Natural killer cell treated with Interleukin-12 subunit alpha and Interleukin-12 subunit beta and Interleukin-15 and Interleukin-18, amount 100 ng/mL, for 72 hours (primary cell): ENCODE data around the gene TNFAIP1. TPM values are rescaled to one million over a fixed set of nuclear protein-coding genes. Genes with fewer than 3 reads are reported as not detected.

Experiments used
- ATAC-seq, 2 donors: fragments of 150-1000 bp; cut with Tn5 transposase in 1 of 2; sonication (Bioruptor Pico), chemical (Tn5 transposase) in 1 of 2; 2 replicates each; pipeline ENCODE4 v1.10.0; 2021
- DNase-seq: peaks from one replicate; pipeline ENCODE4 v3.0.0; 2022; ENCODE audit warnings: low spot score
- H3K27ac Mint-ChIP-seq, 2 donors: 1 replicate in 1 of 2; 2 replicates in 1 of 2; pipeline ENCODE4 v1.8.0; 2022; ENCODE audit warnings: mixed read lengths in 2 of 2, mild to moderate bottlenecking in 1 of 2, moderate library complexity in 1 of 2
- H3K27me3 Mint-ChIP-seq, 2 donors: 1 replicate in 1 of 2; 2 replicates in 1 of 2; pipeline ENCODE4 v1.8.0; 2022; ENCODE audit warnings: mixed read lengths in 2 of 2
- H3K36me3 Mint-ChIP-seq: one replicate; pipeline ENCODE4 v1.8.0; 2022; ENCODE audit warnings: mixed read lengths
- H3K4me1 Mint-ChIP-seq, 2 donors: 1 replicate in 1 of 2; 2 replicates in 1 of 2; pipeline ENCODE4 v1.8.0; 2022; ENCODE audit warnings: low read depth in 2 of 2, mixed read lengths in 2 of 2, mild to moderate bottlenecking in 1 of 2
- H3K4me3 Mint-ChIP-seq: one replicate; pipeline ENCODE4 v1.8.0; 2022; ENCODE audit warnings: mixed read lengths
- H3K9me3 Mint-ChIP-seq: 2 replicates; pipeline ENCODE4 v1.8.0; 2022; ENCODE audit warnings: mixed read lengths
- total RNA-seq, 2 donors: library from RNA; stranded (reverse); gene quantifications; one replicate each; pipeline ENCODE4 v1.2.3, GENCODE V29; 2022

Gene TNFAIP1
- total RNA-seq, 2 donors from 2014 or later: 20.4 to 24.9 TPM

- Mint-ChIP-seq H3K36me3 (peaks cover 6% of the 10 kb centered on the region), H3K4me1 (peaks cover 20 to 23% of the 10 kb centered on the region in 2 donors), H3K27me3 (peaks cover 5 to 6% of the 10 kb centered on the region in 2 donors), H3K9me3 (no peaks in the 10 kb centered on the region), H3K27ac (no peak overlapping the region), H3K4me3 (no peak overlapping the region)
- ATAC-seq (no peak), DNase-seq (no peak)
Measured at GRCh38 chr17:28381141-28381825, 45.7 kb downstream of the TNFAIP1 start.

GRCh38 chr17:28384281-28385036 is 48.9 kb downstream of the TNFAIP1 start:
- H3K27ac Mint-ChIP-seq: peak overlapping the region; percentile 42 to 80
- H3K4me1 Mint-ChIP-seq: peaks cover 16 to 23% of the 10 kb centered on the region in 2 donors
- ATAC-seq (peak; percentile 95 to 96), DNase-seq (peak; percentile 80)
- H3K36me3 Mint-ChIP-seq: no peaks in the 10 kb centered on the region
- no peaks in the 10 kb centered on the region for H3K9me3 Mint-ChIP-seq
- peak overlapping the region; percentile 88 for H3K4me3 Mint-ChIP-seq
- peaks cover 5 to 6% of the 10 kb centered on the region in 2 donors for H3K27me3 Mint-ChIP-seq

DNA sequence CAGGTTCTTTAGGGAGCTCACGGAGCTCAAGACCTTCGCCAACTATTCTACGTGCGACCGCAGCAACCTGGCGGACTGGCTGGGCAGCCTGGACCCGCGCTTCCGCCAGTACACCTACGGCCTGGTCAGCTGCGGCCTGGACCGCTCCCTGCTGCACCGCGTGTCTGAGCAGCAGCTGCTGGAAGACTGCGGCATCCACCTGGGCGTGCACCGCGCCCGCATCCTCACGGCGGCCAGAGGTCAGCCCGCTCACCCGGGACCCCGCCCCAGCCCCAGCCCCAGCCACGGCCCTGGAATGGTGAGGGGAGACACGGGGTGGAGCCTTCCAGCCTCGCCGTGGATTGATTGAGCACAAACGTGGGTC is 49.5 kb downstream of the TNFAIP1 start:
- peak overlapping the region; percentile 88 for H3K4me3 Mint-ChIP-seq
- peaks cover 5 to 6% of the 10 kb centered on the region in 2 donors for H3K27me3 Mint-ChIP-seq
- H3K27ac Mint-ChIP-seq: peak overlapping the region; percentile 42 to 80
- H3K4me1 Mint-ChIP-seq: peaks cover 16 to 23% of the 10 kb centered on the region in 2 donors
- H3K36me3 Mint-ChIP-seq: peaks cover 3% of the 10 kb centered on the region
- ATAC-seq (peak; percentile 37), DNase-seq (no peak)
- no peaks in the 10 kb centered on the region for H3K9me3 Mint-ChIP-seq

DNA sequence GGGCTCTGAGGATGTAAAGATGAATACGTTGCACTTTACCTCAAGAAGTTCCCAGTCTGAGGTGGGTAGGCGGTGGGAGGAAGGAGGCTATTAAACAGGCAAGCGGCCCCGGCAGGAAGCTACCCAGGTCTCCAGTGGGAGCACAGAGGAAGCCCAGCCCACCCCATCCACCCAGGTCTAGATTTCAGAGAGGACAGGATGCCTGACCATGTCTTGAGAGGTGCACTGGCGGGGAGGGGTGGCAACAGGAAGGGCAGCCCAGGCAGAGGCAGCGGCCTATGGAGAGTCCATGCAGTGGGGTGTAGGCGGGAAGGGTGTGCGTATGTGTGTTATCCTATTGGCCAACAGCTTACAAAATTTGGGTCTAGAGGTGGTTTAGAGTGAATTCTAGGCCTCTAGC is 49.8 kb downstream of the TNFAIP1 start:
- H3K36me3 Mint-ChIP-seq: peaks cover 7% of the 10 kb centered on the region
- DNase-seq (no peak), ATAC-seq (peak in 1 of 2 donors; percentile 46)
- H3K27ac Mint-ChIP-seq: peak overlapping the region in 1 of 2 donors; percentile 80
- peaks cover 4 to 6% of the 10 kb centered on the region in 2 donors for H3K27me3 Mint-ChIP-seq
- H3K4me3 Mint-ChIP-seq: peak overlapping the region; percentile 88
- no peaks in the 10 kb centered on the region for H3K9me3 Mint-ChIP-seq
- H3K4me1 Mint-ChIP-seq: peaks cover 14 to 20% of the 10 kb centered on the region in 2 donors

DNA sequence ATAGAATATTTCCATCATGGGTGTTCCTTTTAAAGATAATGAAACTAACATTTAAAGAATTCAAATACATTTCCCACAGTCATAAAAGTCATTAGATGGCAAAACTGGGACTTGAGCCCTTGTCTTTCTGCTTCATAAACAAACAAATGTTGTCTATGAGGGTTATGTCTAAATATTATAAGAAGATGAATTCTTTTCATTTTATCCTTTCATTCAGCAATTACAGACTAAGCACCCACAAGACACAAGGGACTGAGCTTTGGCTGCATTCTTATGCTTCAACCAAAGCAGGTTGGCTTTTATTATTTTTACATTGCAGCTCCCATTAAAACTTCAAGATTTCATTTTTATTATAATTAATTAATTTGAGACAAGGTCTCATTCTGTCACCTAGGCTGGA is 50.8 kb downstream of the TNFAIP1 start:
- Mint-ChIP-seq H3K4me3 (no peak overlapping the region), H3K27me3 (peaks cover 0 to 6% of the 10 kb centered on the region in 2 donors)
- no peak for ATAC-seq

GRCh38 chr17:28388106-28388505 is 52.5 kb downstream of the TNFAIP1 start:
- Mint-ChIP-seq H3K36me3 (peaks cover 10% of the 10 kb centered on the region), H3K4me3 (no peak overlapping the region), H3K27ac (no peak overlapping the region), H3K9me3 (no peaks in the 10 kb centered on the region), H3K27me3 (no peaks in the 10 kb centered on the region), H3K4me1 (peaks cover 11 to 13% of the 10 kb centered on the region in 2 donors)
- no peak for ATAC-seq
- DNase-seq: no peak

More for the DNA sequence above, 50.8 kb downstream of the TNFAIP1 start:
- H3K4me1 Mint-ChIP-seq: peaks cover 11 to 16% of the 10 kb centered on the region in 2 donors
- no peaks in the 10 kb centered on the region for H3K9me3 Mint-ChIP-seq
- H3K36me3 Mint-ChIP-seq: peaks cover 10% of the 10 kb centered on the region
- H3K27ac Mint-ChIP-seq: no peak overlapping the region
- DNase-seq: no peak

DNA sequence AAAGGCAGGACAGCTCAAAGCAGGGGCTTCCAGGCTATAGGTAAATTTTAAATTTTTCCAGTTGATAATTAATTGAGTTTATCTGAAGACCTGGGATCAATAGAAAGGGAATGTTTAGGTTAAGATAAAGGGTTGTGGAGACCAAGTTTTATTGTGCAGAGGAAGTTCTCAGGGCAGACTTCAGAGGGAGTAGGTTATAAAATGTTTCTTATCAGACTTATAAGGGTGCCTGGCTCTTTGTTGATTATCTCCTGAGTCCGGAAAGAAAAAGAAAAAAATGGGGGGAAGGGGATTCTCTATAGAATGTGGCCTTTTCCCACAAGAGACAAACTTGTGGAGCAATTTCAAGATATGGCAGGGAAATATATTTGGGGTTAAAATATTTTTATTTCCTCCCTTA is 54.6 kb downstream of the TNFAIP1 start:
- DNase-seq (no peak), ATAC-seq (no peak)
- Mint-ChIP-seq H3K9me3 (no peaks in the 10 kb centered on the region), H3K36me3 (peaks cover 10% of the 10 kb centered on the region), H3K27ac (no peak overlapping the region), H3K27me3 (no peaks in the 10 kb centered on the region), H3K4me3 (no peak overlapping the region), H3K4me1 (peaks cover 0 to 8% of the 10 kb centered on the region in 2 donors)

DNA sequence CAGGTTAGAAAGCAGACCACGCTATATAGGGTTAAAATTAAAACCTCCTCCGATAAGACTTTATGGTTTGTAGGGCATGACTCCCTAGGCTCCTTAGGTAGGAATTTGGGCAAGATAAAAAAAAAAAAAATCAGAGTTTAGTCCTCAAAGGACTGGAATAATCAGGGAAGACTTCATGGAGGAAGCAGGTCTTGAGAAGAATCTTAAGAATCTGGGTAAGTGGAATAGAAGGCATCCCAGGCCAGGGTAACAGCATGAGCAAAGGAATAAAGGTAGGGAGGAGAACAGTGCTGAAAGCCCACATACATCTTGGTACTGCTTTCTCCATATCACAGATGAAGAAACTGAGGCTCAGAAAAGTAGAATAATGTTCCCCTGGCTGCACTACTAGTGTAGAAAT is 55.0 kb downstream of the TNFAIP1 start:
- Mint-ChIP-seq H3K36me3 (peaks cover 10% of the 10 kb centered on the region), H3K4me3 (no peak overlapping the region), H3K9me3 (no peaks in the 10 kb centered on the region), H3K4me1 (peaks cover 0 to 4% of the 10 kb centered on the region in 2 donors), H3K27ac (no peak overlapping the region), H3K27me3 (no peaks in the 10 kb centered on the region)
- DNase-seq (no peak), ATAC-seq (no peak)

GRCh38 chr17:28390984-28391383 is 55.4 kb downstream of the TNFAIP1 start:
- H3K4me1 Mint-ChIP-seq: peaks cover 0 to 4% of the 10 kb centered on the region in 2 donors
- ATAC-seq (no peak), DNase-seq (no peak)
- no peaks in the 10 kb centered on the region for H3K9me3 Mint-ChIP-seq
- H3K27me3 Mint-ChIP-seq: no peaks in the 10 kb centered on the region
- H3K27ac Mint-ChIP-seq: peak overlapping the region in 1 of 2 donors; percentile 28
- no peak overlapping the region for H3K4me3 Mint-ChIP-seq
- peaks cover 10% of the 10 kb centered on the region for H3K36me3 Mint-ChIP-seq

GRCh38 chr17:28391401-28391800 is 55.8 kb downstream of the TNFAIP1 start:
- peaks cover 0 to 4% of the 10 kb centered on the region in 2 donors for H3K4me1 Mint-ChIP-seq
- H3K36me3 Mint-ChIP-seq: peaks cover 10% of the 10 kb centered on the region
- no peak overlapping the region for H3K4me3 Mint-ChIP-seq
- H3K27me3 Mint-ChIP-seq: no peaks in the 10 kb centered on the region
- no peak for DNase-seq
- no peaks in the 10 kb centered on the region for H3K9me3 Mint-ChIP-seq
- H3K27ac Mint-ChIP-seq: peak overlapping the region in 1 of 2 donors; percentile 28
- ATAC-seq: no peak

DNA sequence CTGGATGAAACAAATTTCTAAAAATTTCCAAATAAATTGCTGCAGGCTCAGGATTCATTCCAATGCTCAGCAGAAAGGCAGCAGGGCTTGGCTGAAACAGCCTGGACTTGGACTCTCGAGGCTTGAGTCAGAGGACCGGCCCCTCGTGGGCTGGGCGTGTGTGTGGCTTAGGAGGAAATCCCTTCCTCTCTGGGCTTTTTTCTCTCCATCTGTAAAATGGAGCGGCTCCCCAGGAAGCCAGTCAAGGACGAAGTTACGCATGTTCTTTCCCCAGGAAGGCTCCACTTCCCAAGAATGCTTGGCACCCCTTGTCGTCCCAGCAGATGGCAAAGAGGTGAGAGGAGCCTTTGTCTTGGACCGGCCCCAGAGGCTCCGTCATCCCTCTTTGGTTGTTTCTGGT is 56.9 kb downstream of the TNFAIP1 start:
- H3K36me3 Mint-ChIP-seq: peaks cover 10% of the 10 kb centered on the region
- ATAC-seq (no peak), DNase-seq (no peak)
- H3K4me3 Mint-ChIP-seq: no peak overlapping the region
- H3K9me3 Mint-ChIP-seq: no peaks in the 10 kb centered on the region
- no peaks in the 10 kb centered on the region for H3K27me3 Mint-ChIP-seq
- H3K27ac Mint-ChIP-seq: no peak overlapping the region
- H3K4me1 Mint-ChIP-seq: peaks cover 0 to 4% of the 10 kb centered on the region in 2 donors

GRCh38 chr17:28394337-28395116 is 59.0 kb downstream of the TNFAIP1 start:
- H3K36me3 Mint-ChIP-seq: peaks cover 10% of the 10 kb centered on the region
- H3K9me3 Mint-ChIP-seq: no peaks in the 10 kb centered on the region
- H3K27me3 Mint-ChIP-seq: no peaks in the 10 kb centered on the region
- no peak overlapping the region for H3K4me3 Mint-ChIP-seq
- ATAC-seq: no peak
- no peak overlapping the region for H3K27ac Mint-ChIP-seq
- peaks cover 0 to 4% of the 10 kb centered on the region in 2 donors for H3K4me1 Mint-ChIP-seq
- DNase-seq: no peak

- H3K27ac Mint-ChIP-seq: no peak overlapping the region
- DNase-seq (no peak), ATAC-seq (no peak)
- H3K9me3 Mint-ChIP-seq: no peaks in the 10 kb centered on the region
- no peak overlapping the region for H3K4me3 Mint-ChIP-seq
- no peaks in the 10 kb centered on the region for H3K27me3 Mint-ChIP-seq
- peaks cover 0 to 4% of the 10 kb centered on the region in 2 donors for H3K4me1 Mint-ChIP-seq
- H3K36me3 Mint-ChIP-seq: peaks cover 3% of the 10 kb centered on the region
Measured at GRCh38 chr17:28395426-28395825, 59.9 kb downstream of the TNFAIP1 start.
